Measurements from ENCODE around the gene PCBP3. TPM values are rescaled to one million over a fixed set of nuclear protein-coding genes. Genes with fewer than 3 reads are reported as not detected.

The PCBP3 gene
- total and polyA plus RNA-seq, 8 donors: 0.83 to 4.3 (median 1.7) TPM

- no peak overlapping the region for H3K4me3 ChIP-seq
- ATAC-seq: no peak
- no peaks in the 10 kb centered on the region for H3K9me3 ChIP-seq
- no peak for TF ChIP-seq CTCF (IDR thresholded peaks at IDR 0.05)
- WGBS, 2 donors: 79 to 91% methylated on average over 3 of the region's 3 CpGs
- H3K27me3 ChIP-seq: no peaks in the 10 kb centered on the region
- intact Hi-C loops (cut with DNase I): no loop called here
- H3K4me1 ChIP-seq: no peaks in the 10 kb centered on the region
- H3K27ac ChIP-seq: no peak overlapping the region
- FAIRE-seq: no peak
- no peak for DNase-seq
- no peaks in the 10 kb centered on the region for H3K36me3 ChIP-seq
Measured at GRCh38 chr21:45636459-45636858, 7.1 kb upstream of the PCBP3 start.

DNA sequence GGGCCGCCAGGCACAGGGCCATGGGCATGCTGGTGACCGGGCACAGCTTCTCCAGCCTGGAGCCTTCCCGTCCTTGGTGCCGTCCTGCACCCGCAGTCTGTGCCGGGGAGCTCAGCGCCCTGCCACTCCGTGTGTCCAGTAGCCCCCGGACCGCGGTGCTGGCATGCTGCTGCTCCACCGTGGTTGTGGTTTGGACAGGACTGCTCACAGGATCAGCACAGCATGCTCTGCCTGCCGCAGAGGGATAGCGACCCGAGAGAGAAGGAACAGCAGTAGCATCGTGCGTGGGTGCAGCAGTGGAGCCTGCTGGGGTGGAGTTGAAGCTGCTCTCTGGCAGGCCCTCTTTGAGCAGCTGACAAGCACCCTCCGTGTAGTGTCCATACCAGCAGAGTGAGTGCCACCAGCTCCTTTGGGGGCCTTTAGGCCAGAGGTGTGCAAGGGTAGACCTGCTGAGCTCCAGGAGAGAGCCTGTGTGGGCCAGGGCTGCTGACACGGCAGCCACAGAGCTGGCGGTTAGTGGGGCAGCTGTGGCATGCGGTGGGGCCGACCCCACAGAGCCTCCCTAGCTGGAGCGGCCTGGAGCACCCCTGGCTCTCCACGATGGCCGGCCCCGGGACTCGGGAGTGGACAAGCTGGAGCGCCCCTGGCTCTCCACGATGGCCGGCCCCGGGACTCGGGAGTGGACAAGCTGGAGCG, 6.4 kb upstream of the PCBP3 start:
- no peak for ATAC-seq
- no peaks in the 10 kb centered on the region for H3K36me3 ChIP-seq
- no peaks in the 10 kb centered on the region for H3K4me1 ChIP-seq
- H3K27me3 ChIP-seq: no peaks in the 10 kb centered on the region
- H3K27ac ChIP-seq: no peak overlapping the region
- intact Hi-C loops (cut with DNase I): no loop called here
- DNase-seq: peak in 1 of 6 donors; percentile 66
- WGBS, 2 donors: 63 to 71% methylated on average over 23 to 31 of the region's 33 CpGs
- FAIRE-seq: no peak
- no peak overlapping the region for H3K4me3 ChIP-seq
- no peaks in the 10 kb centered on the region for H3K9me3 ChIP-seq
- TF ChIP-seq CTCF (IDR thresholded peaks at IDR 0.05): no peak

DNA sequence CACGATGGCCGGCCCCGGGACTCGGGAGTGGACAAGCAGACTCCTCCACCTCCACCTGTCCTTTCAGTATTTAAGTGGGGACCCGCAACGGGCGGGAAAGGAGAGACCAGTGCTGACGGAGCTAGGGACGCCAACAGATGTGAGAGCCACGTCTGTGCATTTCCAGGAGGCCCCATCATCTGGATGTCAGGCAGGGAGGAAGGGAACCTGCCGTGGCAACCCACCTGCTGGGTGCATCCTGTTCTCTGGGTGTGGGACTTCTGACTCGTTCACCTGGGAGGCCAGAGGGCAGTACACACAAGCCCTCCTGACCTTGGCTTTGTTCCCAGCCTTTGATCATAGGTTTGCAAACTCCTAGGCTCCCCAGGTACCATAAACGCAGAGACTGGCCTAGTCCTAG, 5.6 kb upstream of the PCBP3 start:
- Histone ChIP-seq H3K36me3 (no peaks in the 10 kb centered on the region), H3K9me3 (no peaks in the 10 kb centered on the region), H3K4me1 (no peaks in the 10 kb centered on the region), H3K4me3 (no peak overlapping the region), H3K27ac (no peak overlapping the region), H3K27me3 (no peaks in the 10 kb centered on the region)
- intact Hi-C loops (cut with DNase I): no loop called here
- FAIRE-seq (no peak), DNase-seq (no peak), ATAC-seq (no peak)
- WGBS, 2 donors: 35 to 43% methylated on average over 13 of the region's 13 CpGs
- TF ChIP-seq CTCF (IDR thresholded peaks at IDR 0.05): no peak

- Histone ChIP-seq H3K4me1 (no peaks in the 10 kb centered on the region), H3K9me3 (no peaks in the 10 kb centered on the region), H3K36me3 (no peaks in the 10 kb centered on the region), H3K27me3 (no peaks in the 10 kb centered on the region), H3K4me3 (no peak overlapping the region), H3K27ac (no peak overlapping the region)
- intact Hi-C loops (cut with DNase I): no loop called here
- no peak for FAIRE-seq
- DNase-seq: no peak
- WGBS, 2 donors: 27 to 39% methylated on average over 8 of the region's 8 CpGs
- TF ChIP-seq CTCF (IDR thresholded peaks at IDR 0.05): no peak
- no peak for ATAC-seq
Measured at GRCh38 chr21:45638707-45639106, 4.8 kb upstream of the PCBP3 start.

GRCh38 chr21:45639206-45640000, 4.1 kb upstream of the PCBP3 start:
- Histone ChIP-seq H3K27me3 (no peaks in the 10 kb centered on the region), H3K36me3 (no peaks in the 10 kb centered on the region), H3K4me3 (no peak overlapping the region), H3K4me1 (no peaks in the 10 kb centered on the region), H3K9me3 (no peaks in the 10 kb centered on the region), H3K27ac (no peak overlapping the region)
- no peak for ATAC-seq
- intact Hi-C loops (cut with DNase I): no loop called here
- 40 to 57% methylated on average over 11 of the region's 11 CpGs for WGBS, 2 donors
- no peak for FAIRE-seq
- DNase-seq: no peak
- no peak for TF ChIP-seq CTCF (IDR thresholded peaks at IDR 0.05)

All from pancreas (tissue), 10 donors.